Measurements from ENCODE around the gene GIPC1.
A peak's percentile ranks its signal among the peaks of the same experiment; 100 is the strongest.

Gene GIPC1

DNA sequence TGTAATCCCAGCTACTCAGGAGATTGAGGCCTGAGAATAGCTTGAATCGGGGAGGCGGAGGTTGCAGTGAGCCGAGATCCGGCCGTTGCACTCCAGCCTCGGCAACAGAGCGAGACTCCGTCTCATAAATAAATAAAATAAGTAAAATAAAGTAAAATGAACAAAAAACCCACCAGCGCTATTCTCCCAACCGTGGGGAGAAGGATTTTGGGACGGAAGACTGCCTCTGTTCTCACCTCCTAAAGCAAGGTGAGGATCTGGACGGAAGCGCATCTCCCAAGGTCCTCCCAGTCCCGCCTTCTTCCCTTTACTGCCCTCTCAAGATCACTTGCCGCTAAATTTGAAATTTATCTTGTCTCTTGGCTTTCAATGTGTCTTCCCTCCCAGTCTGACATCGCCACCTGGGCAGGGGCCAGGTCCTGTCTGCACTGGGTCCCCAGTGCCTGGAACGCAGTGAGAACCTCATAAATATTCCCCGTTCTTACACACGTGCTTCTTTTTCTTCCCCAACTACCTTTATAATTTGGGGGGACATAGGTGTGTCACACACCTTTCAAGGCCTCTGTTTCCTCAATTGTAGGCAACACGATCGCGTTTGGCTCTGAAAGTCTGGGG lies 23.4 kb upstream of the GIPC1 start:
- H3K4me3 ChIP-seq (ENCODE audit: low read depth, low read length), result no peak overlapping the region
- DNase-seq (ENCODE audit: low read depth), result no peak
- TF ChIP-seq MYC (IDR thresholded peaks at IDR 0.05; ENCODE audit: low read depth, low read length), result no peak
- TF ChIP-seq POLR2A (IDR thresholded peaks at IDR 0.05; ENCODE audit: extremely low read depth, insufficient read length), result no peak
- TF ChIP-seq, protein P1, sequence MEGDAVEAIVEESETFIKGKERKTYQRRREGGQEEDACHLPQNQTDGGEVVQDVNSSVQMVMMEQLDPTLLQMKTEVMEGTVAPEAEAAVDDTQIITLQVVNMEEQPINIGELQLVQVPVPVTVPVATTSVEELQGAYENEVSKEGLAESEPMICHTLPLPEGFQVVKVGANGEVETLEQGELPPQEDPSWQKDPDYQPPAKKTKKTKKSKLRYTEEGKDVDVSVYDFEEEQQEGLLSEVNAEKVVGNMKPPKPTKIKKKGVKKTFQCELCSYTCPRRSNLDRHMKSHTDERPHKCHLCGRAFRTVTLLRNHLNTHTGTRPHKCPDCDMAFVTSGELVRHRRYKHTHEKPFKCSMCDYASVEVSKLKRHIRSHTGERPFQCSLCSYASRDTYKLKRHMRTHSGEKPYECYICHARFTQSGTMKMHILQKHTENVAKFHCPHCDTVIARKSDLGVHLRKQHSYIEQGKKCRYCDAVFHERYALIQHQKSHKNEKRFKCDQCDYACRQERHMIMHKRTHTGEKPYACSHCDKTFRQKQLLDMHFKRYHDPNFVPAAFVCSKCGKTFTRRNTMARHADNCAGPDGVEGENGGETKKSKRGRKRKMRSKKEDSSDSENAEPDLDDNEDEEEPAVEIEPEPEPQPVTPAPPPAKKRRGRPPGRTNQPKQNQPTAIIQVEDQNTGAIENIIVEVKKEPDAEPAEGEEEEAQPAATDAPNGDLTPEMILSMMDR (IDR thresholded peaks at IDR 0.05; ENCODE audit: low read depth, low read length), result no peak
- TF ChIP-seq, protein P2, sequence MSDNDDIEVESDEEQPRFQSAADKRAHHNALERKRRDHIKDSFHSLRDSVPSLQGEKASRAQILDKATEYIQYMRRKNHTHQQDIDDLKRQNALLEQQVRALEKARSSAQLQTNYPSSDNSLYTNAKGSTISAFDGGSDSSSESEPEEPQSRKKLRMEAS (IDR thresholded peaks at IDR 0.05; ENCODE audit: low read depth, low read length), result no peak

DNA sequence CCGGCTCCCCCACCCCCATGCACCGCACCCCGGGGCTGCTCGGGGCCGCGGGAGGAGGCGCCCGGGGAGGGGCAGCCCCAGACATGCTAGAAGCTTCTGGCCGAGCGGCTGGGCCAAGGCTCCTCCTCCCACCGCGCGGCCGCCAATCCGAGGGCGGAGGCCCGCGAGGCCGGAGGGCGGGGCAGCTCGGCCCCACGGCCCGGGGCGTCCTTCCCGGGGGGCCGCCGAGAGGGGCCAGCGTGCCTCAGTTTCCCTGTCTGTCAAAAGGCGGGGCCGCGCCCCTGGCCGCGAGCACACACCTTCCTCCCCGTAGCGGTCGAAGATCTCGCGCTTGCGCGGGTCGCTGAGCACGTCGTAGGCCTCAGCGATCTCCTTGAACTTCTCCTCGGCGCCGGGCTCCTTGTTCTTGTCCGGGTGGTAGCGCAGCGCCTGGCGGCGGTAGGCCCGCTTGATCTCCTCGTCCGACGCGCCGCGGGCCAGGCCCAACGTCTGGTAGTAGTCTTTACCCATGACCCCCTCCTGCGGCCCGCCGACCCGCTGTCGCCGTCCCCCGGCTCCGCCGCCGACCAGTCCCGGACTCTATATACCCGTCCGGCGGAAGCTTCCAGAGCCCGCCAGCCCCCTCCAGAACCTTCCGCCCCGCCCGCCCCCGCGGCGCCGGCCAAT lies 22.0 kb upstream of the GIPC1 start, which contains the start of gene DNAJB1:
DNAJB1 (minus strand) TSS at position 558 of the 666 bp plus-strand sequence; CDS start at position 510, 48 bp downstream.
- peak within 1 kb of the TSS; percentile 68 for H3K4me3 ChIP-seq (ENCODE audit: low read depth, low read length)
- TF ChIP-seq, protein P2 (IDR thresholded peaks at IDR 0.05; ENCODE audit: low read depth, low read length), result no peak
- peak; percentile 85 for TF ChIP-seq POLR2A (IDR thresholded peaks at IDR 0.05; ENCODE audit: extremely low read depth, insufficient read length)
- DNase-seq (ENCODE audit: low read depth), result peak; percentile 72

DNA sequence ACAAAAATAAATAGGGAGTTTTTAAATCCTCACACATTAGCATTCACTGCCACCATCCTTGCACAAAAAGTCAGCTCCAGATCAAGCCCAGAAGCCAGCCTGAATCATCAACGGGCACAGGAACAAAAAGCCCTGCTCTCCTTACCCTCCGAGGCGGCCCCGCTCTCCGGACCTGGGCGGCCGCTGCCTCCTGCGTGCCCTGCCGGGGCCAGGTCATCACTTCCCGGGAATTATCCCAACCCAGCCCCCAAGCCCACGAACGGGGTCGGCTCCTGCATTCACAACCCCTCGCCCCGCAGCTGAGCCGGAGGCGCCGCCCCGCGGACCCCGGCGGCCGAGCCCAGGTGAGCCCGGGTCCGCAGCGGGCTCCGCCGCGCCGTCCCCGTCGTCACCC lies 21.5 kb upstream of the GIPC1 start:
- TF ChIP-seq, protein P2 (IDR thresholded peaks at IDR 0.05; ENCODE audit: low read depth, low read length), result no peak
- TF ChIP-seq, protein P1 (IDR thresholded peaks at IDR 0.05; ENCODE audit: low read depth, low read length), result no peak
- TF ChIP-seq MYC (IDR thresholded peaks at IDR 0.05; ENCODE audit: low read depth, low read length) (no peak), POLR2A (IDR thresholded peaks at IDR 0.05; ENCODE audit: extremely low read depth, insufficient read length) (no peak)
- H3K4me3 ChIP-seq (ENCODE audit: low read depth, low read length), result peak overlapping the region; percentile 68
- peak; percentile 24 for DNase-seq (ENCODE audit: low read depth)

DNA sequence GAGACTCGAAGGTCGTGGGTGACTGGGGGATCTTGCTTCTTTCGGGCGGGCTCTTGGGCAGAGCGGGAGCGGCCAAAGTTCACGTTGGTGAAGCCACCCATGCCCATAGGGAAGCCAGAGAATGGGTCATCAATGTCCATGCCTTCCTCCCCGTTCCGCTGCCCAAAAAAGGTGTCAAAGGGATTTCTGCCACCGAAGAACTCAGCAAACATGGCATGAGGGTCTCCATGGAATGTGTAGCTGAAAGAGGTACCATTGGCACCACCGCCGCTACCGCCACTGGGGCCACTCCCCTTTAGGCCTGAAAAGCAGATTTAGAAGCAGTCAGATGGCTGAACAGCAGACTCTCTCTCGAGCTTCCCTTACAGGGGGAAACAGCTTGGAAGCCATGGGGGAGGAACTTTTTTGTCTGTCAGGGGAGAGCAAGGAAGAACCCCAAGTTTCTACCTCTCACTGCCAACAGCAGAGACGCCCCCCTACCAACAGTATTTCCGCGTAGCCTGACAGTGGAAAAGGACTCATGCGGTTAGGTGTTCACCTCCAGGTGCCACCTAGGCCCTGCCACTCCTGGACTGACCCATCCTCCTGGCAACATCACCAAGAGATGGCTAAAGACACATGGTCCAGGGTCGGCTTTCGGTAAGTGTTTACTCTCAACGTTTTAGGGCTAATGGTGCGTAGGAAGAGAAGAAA lies 21.0 kb upstream of the GIPC1 start:
- peak overlapping the region; percentile 68 for H3K4me3 ChIP-seq (ENCODE audit: low read depth, low read length)
- DNase-seq (ENCODE audit: low read depth), result no peak
- TF ChIP-seq POLR2A (IDR thresholded peaks at IDR 0.05; ENCODE audit: extremely low read depth, insufficient read length) (no peak), MYC (IDR thresholded peaks at IDR 0.05; ENCODE audit: low read depth, low read length) (no peak)
- TF ChIP-seq, protein P2 (IDR thresholded peaks at IDR 0.05; ENCODE audit: low read depth, low read length), result no peak
- TF ChIP-seq, protein P1 (IDR thresholded peaks at IDR 0.05; ENCODE audit: low read depth, low read length), result no peak

DNA sequence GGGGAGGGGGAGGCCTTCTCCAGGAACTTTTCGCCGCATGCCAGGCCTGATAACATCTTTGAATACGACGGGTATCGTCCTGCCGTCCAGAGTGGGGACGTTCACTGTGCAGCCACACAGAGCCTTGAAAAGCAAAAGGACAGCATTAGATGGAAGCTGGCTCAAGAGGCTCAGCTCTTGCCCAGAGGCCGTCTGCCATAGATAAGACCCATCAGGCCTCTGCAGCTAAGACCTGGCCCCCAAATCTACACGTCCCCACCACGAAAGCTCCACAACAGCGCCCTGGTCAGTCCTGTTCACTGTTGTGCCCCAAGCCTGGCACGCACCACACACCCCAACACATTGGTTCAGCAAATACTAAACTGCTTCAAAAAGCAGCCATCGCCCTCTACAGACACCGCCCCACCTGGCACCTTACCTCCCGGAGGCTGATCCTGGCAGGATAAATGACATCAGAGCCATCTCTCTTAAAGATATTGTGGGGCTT lies 20.2 kb upstream of the GIPC1 start:
- peak overlapping the region; percentile 68 for H3K4me3 ChIP-seq (ENCODE audit: low read depth, low read length)
- TF ChIP-seq, protein P2 (IDR thresholded peaks at IDR 0.05; ENCODE audit: low read depth, low read length), result no peak
- TF ChIP-seq POLR2A (IDR thresholded peaks at IDR 0.05; ENCODE audit: extremely low read depth, insufficient read length) (no peak), MYC (IDR thresholded peaks at IDR 0.05; ENCODE audit: low read depth, low read length) (no peak)
- TF ChIP-seq, protein P1 (IDR thresholded peaks at IDR 0.05; ENCODE audit: low read depth, low read length), result no peak
- no peak for DNase-seq (ENCODE audit: low read depth)

All from NB4 (cell line).